ENCODE measurements around the gene GULP1.
"Not testable (repeated sequence)": the region's sequence is repeated elsewhere in the genome, so short reads cannot be mapped to it uniquely, and the experiment has no call there.

GULP1 gene

DNA sequence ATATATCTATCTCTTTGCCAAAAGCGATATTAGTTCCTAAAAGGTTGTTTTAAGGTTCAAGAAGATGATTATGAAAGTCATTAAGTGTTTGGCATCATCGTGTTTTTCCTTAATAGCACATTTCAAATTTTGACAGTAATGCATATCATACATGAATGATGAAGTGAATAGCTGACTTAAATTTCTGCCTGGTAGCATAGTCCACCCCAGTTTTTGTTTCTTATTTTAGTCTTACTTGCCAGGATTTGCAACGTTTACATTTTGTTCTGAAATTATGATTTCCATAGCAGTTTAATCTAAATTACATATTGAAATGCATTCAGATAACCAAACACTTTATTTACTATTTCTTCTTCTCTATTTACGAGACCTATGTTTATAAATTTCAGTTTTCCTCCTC lies 201.1 kb downstream of the GULP1 start:
- no peak for DNase-seq

DNA sequence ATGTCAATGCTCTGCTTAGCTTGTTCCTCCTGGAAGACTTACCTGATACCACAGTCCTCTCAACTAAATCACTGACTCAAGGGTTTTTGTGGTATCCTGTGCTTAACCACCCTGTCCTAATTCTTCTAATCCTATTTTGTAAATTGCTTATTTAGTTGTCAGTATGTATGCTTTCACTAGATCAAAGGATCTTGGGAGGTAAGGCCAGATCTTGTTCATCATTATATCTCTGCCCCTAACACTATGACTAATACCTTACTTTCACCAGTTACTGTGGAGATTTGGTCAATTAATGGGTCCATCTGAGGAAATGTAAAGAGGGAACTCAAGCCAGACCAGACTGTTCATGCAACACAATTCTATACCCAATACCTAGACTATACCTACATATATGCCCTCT lies 203.2 kb downstream of the GULP1 start:
- DNase-seq: no peak

DNA sequence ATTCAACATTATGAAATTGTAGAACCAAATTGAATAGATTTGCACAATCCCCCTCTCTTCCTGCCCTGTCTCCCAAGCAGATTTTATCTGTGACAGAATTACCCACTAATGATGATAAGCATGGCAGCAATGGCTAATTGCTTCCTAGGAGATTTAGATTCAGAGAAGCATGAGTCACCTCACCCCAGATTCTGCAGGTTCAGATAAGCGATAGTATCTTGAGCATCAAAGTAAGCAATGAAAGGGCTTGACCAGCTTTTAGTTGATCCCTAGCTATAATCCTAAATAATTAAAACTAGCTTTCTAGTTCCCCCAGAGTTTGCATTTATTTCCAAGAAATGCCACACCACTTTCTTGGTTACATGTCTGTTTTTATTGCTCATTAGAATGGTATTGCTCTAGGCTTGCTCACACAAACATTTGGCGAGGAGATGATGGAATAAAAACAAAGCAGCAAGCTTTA lies 204.3 kb downstream of the GULP1 start:
- peak; percentile 71 for DNase-seq

DNA sequence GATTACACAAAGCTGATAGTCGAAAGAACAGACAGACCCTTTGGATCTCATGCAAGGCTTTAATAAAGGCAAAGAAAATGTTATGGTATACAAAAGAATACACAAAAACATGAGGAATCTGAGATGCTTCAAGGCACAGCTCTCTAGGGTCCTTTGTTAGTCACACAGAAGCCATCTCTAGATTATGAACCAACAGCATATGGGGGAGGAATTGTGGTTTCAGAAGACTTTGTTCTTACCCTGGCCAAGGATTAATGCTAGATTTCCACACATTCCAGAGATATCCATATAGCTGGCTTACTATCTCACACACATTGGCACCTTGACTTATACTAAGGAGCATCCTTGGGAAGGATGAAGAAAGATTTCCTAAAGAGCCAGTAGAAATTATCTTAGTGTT lies 206.1 kb downstream of the GULP1 start:
- no peak for DNase-seq

DNA sequence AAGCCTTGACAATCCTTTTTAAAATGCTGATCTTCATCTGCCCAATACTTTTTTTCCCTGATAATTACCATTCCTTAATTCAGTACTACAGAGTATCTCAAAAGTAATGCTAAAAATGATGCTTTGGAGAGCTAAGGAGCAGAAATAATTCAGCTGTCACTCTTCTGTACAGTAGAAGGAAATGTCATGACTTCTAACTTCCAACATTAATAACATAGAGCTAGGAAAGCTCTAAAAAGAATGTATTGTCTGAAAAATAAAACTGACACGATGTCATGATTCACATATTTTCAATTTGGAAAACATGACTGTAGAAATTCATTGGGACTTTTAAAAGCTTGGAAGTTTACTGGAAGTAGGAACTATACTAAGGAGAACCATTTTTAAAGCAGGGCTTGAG lies 212.3 kb downstream of the GULP1 start:
- DNase-seq: no peak

DNA sequence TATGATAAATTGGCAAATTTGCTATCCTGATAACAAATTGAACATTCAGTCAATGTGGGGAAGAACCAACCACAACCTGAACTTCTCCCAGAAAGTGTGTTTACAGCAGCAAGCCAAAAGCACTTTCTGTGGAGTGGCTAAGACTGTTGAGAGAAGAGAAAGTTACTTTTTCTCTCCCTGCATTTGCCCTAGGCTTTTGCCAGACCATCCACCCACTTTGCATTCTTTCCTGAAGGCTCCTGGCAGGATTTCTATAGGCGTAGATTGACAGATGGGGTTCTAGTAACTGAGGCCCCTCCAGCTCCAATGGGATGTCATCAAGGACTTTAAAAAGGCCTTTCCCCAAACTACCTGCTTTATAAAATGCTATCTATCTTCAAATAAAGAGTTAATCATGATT lies 215.2 kb downstream of the GULP1 start:
- DNase-seq: no peak

DNA sequence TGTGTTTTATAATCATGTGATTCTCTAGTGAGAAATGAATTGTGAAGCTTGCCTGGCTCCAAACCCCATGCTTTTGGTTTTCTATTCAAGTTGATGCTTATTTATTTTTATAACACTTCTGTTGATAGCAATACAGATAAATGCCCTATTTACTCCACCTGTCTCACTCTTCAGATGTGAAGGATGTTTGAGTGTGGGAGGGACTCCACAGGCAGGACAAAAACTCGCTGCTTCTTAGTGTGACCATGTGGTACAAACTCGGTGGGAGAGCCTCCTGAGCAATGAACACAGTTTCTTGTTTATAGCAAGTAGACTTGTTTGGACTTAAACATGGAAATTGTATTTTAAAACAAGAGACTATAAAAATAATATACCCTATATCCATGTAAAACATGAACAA lies 219.7 kb downstream of the GULP1 start:
- no peak for DNase-seq

DNA sequence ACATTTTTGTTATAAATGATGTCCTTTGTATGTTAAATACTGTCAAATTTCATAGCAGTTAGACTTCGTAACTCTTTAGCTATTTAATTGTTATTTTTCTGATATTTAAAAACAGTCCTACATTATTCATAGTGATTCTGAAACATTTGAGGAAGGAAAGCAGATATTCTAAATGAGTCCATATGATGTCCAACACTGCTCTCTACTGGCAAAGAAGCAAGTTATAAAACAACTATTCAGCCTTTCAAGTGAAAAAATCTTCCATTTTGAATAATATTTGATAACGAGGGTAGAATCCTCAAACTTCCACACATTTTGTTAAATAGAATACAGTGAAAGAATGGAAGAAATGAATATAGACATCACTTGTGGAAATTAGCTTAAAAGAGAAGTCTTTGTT lies 220.8 kb downstream of the GULP1 start:
- peak; percentile 76 for DNase-seq

DNA sequence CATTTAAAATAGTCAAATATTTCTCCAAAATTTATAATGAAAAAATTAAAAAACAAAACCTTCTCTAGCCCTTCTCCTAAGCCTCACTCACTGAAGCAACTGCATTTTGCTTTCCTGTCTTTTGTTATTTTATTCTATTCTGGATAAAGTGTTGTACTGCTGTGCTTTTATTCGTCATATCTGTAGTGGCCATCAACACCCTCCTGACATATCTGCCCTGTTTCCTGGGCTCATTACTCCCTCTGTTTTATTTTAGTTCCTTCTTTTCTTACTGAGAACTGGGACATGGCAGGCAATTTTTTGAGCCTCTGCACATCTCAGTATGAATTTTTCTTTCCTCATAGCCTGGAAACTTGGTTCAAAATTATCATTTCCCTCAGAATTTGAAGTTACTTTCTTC lies 224.2 kb downstream of the GULP1 start:
- DNase-seq: no peak

DNA sequence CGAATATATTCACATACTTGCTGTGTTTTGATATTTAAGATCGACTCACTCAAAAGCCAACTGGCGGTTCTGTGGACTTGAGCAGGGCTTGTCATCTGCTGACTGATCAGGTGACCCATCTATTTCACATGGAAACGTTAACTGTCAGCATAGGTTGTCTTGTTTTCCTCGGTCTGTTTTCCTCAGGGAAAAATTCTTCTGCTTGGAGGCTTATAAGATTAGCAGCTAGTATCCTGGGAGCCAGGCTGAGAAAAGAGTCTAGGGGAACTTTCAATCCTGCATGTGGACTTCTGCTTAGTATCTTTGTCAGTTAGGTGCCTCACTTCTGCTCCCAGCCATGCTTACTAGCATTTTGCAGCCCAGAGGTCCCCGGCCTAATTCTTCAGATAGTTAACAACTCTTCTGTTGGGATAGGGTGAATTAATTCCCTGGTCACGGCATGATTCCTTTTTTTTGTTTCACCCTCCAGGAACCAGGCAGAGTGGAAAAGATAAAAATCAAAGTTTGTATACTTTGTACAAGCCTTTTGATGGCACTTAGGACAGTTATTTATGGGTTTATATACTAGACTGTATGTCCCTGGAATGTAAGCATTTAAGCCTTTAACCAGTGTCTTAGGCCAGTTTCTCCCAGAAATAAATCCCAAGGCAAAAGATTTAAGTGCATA lies 226.0 kb downstream of the GULP1 start:
- no peak for DNase-seq

DNA sequence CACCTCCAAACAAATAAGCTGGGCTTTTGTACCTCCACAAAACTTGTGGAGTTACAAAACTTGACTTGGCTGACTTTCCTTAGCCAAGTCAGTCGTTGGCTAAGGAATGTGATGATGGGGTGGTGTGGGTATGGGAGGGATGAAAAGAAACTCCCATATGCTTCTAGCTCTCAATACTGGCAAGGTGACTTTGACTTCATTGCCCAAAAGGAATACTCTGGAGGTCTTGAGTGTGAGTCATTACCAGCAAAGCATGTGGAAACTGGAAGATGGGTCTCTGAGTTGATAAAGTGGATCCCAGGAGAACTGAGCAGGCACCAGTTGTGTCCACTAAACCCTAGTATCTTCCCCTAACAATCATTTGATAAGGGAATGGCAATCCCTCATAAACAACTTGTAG lies 226.7 kb downstream of the GULP1 start:
- peak; percentile 54 for DNase-seq

DNA sequence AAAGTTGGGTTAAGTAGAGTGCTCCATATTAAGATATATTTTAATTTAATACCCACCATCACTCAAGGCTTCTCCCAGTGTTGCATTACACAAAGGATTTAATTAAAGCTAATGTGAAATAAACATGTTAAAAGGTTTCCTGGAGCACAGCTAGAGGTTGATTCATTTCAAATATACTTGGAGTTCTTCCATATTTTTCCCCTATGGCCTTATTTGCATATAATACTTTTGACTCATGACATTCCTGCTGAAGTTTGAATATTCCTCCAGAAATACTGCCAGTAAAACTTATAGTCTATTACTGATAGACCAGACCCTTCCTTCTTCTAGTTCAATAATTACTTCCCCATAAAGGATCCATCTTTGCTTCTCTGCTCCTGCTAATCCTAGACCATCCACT lies 227.5 kb downstream of the GULP1 start:
- DNase-seq: peak; percentile 89

DNA sequence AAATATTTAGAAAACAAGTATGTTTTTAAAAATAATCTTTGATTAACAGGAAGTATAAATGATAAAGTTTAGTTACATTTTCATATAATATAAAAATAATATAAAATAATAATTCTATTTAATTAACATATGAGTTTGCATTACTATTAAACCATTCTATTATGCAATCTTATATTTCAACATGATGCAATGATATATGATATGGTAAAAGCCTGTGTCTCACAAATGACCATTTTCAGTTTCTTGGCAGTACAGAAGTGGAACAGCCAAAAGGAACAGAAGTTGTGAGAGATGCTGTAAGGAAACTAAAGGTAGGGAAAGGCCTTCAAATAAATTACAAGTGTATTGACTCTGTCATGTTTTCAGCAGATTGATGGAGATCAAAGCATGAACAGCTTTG lies 230.8 kb downstream of the GULP1 start:
- peak; percentile 30 for DNase-seq

DNA sequence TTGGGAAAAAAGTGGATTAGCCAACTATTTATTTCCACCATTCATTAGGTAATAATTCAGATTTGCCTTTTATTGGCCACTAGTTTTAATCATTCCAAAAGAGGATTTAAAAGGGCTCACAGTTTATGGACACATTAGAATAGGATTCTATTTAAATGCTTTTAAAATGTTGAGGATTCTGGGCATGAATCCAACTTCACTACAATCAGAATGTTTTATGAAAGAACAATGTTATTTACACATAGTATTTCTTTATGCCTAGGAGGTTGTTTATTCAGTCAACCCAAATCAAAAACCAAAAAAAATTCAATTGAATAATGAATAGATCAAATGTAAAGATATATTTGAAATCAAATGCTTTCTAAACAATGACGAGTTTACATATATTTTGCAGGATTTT lies 232.2 kb downstream of the GULP1 start:
- no peak for DNase-seq

DNA sequence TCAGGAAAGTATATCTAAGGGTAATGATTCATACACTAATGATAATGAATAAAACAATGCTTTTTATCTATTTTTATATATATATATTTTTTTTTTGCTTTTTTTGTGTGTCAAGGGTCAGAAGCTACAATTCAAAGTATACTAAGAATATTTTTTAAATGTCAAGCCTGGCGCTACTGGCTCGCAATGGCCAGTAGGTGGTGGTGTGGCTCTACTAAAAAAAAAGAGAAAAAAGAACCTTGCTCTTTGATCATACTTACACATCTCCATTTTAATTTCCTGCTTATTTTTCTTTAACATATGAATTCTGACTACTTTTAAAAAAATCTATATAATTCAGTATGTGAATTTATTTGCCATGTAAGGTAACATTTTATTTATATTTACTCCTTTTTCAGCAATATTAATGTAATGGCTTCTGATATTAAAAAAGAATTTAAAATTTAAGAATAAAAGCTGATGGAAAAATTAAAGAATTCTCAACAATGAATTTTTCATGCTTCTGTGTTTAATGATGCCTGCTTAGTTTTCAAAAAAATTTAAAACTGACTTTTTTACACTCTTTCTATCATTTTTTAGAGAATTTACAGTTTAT lies 232.9 kb downstream of the GULP1 start:
- peak; percentile 66 for DNase-seq

DNA sequence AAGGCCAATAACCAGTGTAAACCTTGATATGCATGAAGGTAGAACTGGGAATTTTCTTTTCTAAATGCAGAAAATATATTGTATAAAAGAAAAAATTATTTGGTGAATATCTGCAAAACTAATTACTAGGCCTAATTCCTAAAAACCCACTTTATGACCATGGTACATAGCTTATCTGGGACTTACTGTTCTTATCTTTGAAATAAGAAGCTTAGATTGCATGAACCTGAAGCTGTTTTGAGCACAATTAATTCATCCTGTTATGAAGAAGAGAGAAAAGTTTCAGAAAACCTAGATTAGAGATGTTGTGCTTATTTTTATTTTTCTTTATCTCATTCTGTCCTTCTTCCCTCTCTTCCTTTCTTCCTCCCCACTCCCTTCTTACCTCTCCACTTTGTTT lies 235.0 kb downstream of the GULP1 start:
- DNase-seq: no peak

DNA sequence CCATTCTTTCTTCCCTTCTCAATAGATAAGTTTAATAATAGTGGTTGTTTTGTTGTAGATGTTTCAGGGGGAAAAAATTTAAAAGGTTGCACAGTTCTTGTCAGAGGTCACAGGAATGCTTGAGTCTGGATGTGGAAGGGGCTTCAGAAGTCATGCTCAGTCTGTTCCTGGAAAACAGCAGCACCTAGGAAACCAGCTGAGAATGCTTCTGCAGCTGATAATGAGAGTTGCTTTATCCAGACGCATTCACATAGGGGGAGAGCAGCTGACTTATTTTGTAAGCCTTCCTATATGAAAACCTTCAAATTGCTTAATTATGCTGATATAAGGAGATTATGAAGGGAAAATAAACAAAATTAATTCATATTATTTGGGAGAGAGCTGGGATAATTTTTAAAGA lies 235.5 kb downstream of the GULP1 start:
- peak; percentile 12 for DNase-seq

DNA sequence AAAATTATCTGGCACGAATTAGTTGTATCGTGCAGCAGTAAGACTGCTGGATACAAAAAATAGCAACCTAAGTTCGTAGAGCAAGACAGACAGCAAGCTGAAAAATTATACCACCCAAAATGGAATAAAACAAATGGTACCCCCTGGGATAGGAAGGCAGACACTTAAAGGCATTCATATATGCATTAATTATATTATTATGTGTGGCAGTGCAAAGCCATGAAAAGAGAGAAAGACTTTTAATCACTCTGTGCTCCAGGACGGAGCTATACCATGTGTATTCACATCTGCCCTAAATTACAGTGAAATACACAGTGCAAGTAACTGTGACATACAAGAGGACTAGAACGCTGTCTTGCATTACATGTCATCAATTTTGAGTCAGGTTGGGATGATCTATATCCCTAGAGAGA lies 235.9 kb downstream of the GULP1 start:
- DNase-seq: no peak

DNA sequence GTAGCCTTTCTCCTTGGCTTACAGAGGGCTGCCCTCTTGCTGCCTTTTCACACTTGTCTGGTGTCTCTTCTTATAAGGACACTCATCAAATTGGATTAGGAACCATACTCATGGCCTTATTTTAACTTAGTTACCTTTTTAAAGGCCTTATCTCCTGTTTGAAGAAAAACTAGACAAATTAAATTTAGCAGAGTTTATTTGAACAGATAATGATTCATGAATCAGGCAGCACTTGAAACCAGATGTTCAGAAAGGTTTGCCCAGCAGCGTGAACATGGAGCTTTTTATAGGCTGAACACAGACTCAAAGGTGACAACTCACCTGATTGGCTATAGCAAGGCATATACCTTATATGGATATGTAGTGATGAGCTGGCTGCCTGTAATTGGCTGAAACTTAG lies 238.0 kb downstream of the GULP1 start:
- DNase-seq: no peak

DNA sequence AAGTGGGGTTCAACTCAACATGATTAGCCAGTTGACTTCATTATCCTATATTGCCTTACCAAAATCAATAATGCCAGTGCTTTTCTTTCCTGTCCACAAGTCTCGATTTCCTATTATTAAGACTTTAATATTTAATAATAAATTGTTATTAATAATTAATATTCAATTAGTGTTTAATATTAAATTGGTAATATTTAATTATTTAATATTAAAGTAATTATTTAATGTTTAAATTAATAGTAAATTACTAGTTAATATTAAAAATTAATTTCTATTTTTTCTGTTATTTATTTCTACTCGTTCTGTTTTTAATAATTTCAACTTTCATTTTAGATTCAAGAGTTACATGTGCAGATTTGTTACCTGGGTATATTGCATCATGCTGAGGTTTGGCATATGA lies 243.2 kb downstream of the GULP1 start:
- no peak for DNase-seq

DNA sequence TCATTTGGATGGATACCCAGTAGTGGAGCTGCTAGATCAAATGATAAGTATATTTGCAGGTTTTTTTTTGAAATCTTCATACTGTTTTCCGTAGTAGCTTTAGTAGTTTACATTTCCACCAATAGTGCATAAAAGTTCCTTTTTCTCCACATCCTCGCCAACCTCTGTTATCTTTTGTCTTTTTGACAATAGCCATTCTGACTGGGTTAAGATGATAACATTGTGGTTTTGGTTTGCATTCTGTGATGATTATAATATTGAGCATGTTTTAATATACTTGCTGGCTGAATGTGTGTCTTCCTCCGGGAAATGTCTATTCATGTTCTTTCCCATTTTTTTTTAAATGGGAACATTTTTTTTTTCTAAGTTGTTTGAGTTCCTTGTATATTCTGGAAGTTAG lies 260.0 kb downstream of the GULP1 start:
- DNase-seq: no peak

DNA sequence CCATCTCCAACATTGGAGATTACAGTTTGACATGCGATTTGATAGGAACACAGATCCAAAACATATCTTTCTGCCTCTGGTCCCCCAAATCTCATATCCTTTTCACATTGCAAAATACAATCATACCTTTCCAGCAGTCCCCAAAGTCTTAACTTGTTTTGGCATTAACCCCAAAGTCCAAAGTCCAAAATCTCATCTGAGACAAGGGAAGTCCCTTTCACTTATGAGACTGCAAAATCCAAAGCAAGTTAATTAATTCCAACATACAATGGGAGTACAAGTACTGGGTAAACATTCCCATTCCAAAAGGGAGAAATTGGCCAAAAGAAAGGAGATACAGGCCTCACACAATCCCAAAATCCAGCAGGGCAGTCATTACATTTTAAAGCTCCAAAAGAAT lies 265.4 kb downstream of the GULP1 start:
- DNase-seq: no peak

DNA sequence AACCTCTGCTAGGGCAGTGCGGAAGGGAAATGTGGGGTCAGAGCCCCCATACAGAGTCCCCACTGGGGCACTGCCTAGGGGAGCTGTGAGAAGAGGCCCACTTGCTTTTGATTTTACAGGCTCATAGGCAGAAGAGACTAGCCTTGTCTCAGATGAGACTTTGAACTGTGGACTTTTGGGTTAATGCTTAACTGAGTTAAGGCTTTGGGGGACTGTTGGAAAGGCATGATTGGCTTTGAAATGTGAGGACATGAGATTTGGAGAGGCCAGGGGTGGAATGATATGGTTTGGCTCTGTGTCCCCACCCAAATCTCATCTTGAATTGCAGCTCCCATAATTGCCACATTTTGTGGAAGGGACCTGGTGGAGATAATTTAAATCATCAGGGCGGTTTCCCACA lies 267.8 kb downstream of the GULP1 start:
- DNase-seq: not testable (repeated sequence)

DNA sequence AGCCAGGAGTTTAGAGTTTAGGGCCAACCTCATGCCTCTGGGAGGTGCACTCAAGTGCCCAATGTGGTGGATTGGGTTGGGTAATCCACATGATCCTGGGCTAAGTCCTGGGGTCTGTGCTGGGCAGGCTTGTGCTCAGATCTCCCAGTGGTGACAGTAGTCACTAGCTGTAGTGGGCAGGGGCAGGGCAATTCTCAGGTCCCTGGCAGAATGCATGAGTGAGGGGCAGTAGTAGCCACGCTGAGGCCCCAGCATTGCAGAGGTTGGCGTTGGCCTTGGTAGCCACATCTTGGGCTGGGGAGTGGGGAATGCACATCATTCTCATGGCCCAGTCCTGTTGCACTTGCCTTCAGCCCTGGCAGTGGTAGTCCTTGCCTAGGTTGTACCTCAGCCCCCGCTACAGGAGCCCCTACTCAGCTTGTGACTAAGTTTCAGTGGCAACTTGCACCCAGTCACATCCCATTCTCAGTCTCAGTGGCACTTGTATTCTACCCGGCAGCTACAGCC lies 269.9 kb downstream of the GULP1 start:
- DNase-seq: no peak

All from HCEC 1CT (cell line).